GM12872 (cell line): ENCODE data around the gene KCNG2.

ENCODE experiments used
- TF ChIP-seq, protein P1 (sequence below): IDR thresholded peaks from 3 replicates; pipeline ENCODE4 v1.5.1; 2011; ENCODE audit warnings: low read depth, mild to moderate bottlenecking, low read length, moderate library complexity; ENCODE audit not compliant: insufficient read depth

Gene KCNG2

DNA sequence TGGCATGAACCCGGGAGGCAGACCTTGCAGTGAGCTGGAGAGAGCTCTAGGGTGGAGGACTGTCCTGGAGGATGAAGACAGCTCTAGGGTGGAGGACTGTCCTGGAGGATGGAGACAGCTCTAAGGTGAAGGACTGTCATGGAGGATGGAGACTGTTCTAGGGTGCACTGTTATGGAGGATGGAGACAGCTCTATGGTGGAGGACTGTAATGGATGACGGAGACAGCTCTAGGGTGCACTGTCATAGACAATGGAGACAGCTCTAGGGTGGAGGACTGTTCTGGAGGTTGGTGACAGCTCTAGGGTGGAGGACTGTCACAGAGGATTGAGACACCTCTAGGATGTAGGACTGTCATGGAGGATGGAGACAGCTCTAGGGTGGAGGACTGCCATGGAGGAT, 21.1 kb upstream of the KCNG2 start:
- TF ChIP-seq, protein P1, sequence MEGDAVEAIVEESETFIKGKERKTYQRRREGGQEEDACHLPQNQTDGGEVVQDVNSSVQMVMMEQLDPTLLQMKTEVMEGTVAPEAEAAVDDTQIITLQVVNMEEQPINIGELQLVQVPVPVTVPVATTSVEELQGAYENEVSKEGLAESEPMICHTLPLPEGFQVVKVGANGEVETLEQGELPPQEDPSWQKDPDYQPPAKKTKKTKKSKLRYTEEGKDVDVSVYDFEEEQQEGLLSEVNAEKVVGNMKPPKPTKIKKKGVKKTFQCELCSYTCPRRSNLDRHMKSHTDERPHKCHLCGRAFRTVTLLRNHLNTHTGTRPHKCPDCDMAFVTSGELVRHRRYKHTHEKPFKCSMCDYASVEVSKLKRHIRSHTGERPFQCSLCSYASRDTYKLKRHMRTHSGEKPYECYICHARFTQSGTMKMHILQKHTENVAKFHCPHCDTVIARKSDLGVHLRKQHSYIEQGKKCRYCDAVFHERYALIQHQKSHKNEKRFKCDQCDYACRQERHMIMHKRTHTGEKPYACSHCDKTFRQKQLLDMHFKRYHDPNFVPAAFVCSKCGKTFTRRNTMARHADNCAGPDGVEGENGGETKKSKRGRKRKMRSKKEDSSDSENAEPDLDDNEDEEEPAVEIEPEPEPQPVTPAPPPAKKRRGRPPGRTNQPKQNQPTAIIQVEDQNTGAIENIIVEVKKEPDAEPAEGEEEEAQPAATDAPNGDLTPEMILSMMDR: no peak

GRCh38 chr18:79778291-79778791, 19.4 kb upstream of the KCNG2 start:
- TF ChIP-seq, protein P1: no peak

- TF ChIP-seq, protein P1: no peak
These were observed 18.6 kb upstream of the KCNG2 start for GRCh38 chr18:79779021-79779699.

GRCh38 chr18:79779700-79780190, 18.0 kb upstream of the KCNG2 start:
- TF ChIP-seq, protein P1: no peak

- TF ChIP-seq, protein P1: no peak
These were observed 17.2 kb upstream of the KCNG2 start for GRCh38 chr18:79780547-79780946.

DNA sequence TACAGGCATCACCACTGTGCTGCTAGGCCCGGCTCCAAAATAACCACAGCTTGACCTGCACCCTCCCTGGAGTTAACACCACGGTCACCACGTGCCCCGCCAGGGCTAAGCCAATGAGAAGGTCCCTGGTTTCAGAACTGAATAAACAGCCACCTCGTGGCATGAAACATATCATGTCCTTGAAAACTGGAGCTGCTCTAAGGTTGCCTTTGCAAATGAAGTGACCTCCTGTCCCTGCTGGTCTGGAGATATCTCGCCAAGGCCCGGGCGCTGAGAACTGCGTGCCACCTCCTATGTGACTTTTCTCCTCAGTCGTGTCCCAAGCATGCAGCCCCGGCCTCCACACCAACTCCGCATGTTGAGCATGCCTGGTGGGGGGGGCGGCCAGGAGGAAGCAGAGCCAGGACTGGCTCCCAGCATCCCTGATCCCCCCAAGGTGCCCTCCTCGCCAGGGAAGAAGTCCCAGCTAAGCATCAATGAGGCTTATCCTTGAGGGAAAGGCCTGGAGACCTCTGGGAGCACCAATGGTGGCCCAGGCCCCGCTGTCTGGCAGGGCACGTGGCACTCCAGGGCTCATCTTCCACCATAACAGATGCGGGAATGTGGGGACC, 16.3 kb upstream of the KCNG2 start:
- TF ChIP-seq, protein P1: no peak

GRCh38 chr18:79782566-79783308, 15.0 kb upstream of the KCNG2 start:
- TF ChIP-seq, protein P1: no peak
